ENCODE data around the gene PPWD1. TPM values are rescaled to one million over a fixed set of nuclear protein-coding genes. Genes with fewer than 3 reads are reported as not detected.
A peak's percentile ranks its signal among the peaks of the same experiment; 100 is the strongest.

The PPWD1 gene
- total RNA-seq, 4 donors from 2014 or later: 14.1 to 18.8 (median 16.6) TPM

GRCh38 chr5:65555287-65555686, 7.8 kb upstream of the PPWD1 start:
- DNase-seq (no peak), ATAC-seq (no peak)
- no peaks in the 10 kb centered on the region for H3K36me3 ChIP-seq
- H3K27ac ChIP-seq: no peak overlapping the region
- H3K4me3 ChIP-seq: no peak overlapping the region
- TF ChIP-seq CTCF (IDR thresholded peaks at IDR 0.05 in 4 of 5, conservative IDR thresholded peaks at IDR 0.05 in 1 of 5) (no peak), POLR2A (IDR thresholded peaks at IDR 0.05) (no peak)
- no peaks in the 10 kb centered on the region for H3K9me3 ChIP-seq
- intact Hi-C loops (cut with DNase I; ENCODE audit: low total_unique reads): no loop called here
- H3K27me3 ChIP-seq: no peaks in the 10 kb centered on the region
- in situ Hi-C loops (cut with MboI; ENCODE audit: low sequenced_read_pairs in 4 of 4): no loop called here
- no peaks in the 10 kb centered on the region for H3K4me1 ChIP-seq

GRCh38 chr5:65556181-65556580, 6.9 kb upstream of the PPWD1 start:
- H3K4me1 ChIP-seq: no peaks in the 10 kb centered on the region
- no peaks in the 10 kb centered on the region for H3K36me3 ChIP-seq
- ATAC-seq (no peak), DNase-seq (no peak)
- H3K27me3 ChIP-seq: no peaks in the 10 kb centered on the region
- H3K4me3 ChIP-seq: no peak overlapping the region
- intact Hi-C loops (cut with DNase I; ENCODE audit: low total_unique reads): no loop called here
- TF ChIP-seq CTCF (IDR thresholded peaks at IDR 0.05 in 4 of 5, conservative IDR thresholded peaks at IDR 0.05 in 1 of 5): no peak
- no peak for TF ChIP-seq POLR2A (IDR thresholded peaks at IDR 0.05)
- H3K27ac ChIP-seq: no peak overlapping the region
- H3K9me3 ChIP-seq: no peaks in the 10 kb centered on the region
- in situ Hi-C loops (cut with MboI; ENCODE audit: low sequenced_read_pairs in 4 of 4): no loop called here

- ATAC-seq: no peak
- DNase-seq: no peak
These were observed 6.4 kb upstream of the PPWD1 start for GRCh38 chr5:65556718-65557117.

GRCh38 chr5:65563777-65564176, 681 bp downstream of the PPWD1 start:
- Histone ChIP-seq H3K9me3 (no peaks in the 10 kb centered on the region), H3K27me3 (no peaks in the 10 kb centered on the region), H3K36me3 (peaks cover 0 to 7% of the 10 kb centered on the region in 2 donors), H3K4me1 (peaks cover 22 to 24% of the 10 kb centered on the region in 2 donors), H3K4me3 (peak overlapping the region; percentile 65 to 90 (median 80)), H3K27ac (peak overlapping the region; percentile 76 to 85 (median 82))
- DNase-seq (no peak), ATAC-seq (no peak)
- intact Hi-C loops (cut with DNase I; ENCODE audit: low total_unique reads) (loop anchor here (1.0 to 2.0 kb wide), 4 partner anchors 61 to 795 kb away; partner anchors contain the start of genes CWC27, SREK1IP1 and TRIM23), in situ Hi-C loops (cut with MboI; ENCODE audit: low sequenced_read_pairs in 4 of 4) (no loop called here)
- TF ChIP-seq POLR2A (IDR thresholded peaks at IDR 0.05) (no peak), CTCF (IDR thresholded peaks at IDR 0.05 in 4 of 5, conservative IDR thresholded peaks at IDR 0.05 in 1 of 5) (no peak)

More at GRCh38 chr5:65556718-65557117, 6.4 kb upstream of the PPWD1 start:
- no peak overlapping the region for H3K4me3 ChIP-seq
- H3K27me3 ChIP-seq: no peaks in the 10 kb centered on the region
- no peak for TF ChIP-seq POLR2A (IDR thresholded peaks at IDR 0.05)
- no peak for TF ChIP-seq CTCF (IDR thresholded peaks at IDR 0.05 in 4 of 5, conservative IDR thresholded peaks at IDR 0.05 in 1 of 5)
- in situ Hi-C loops (cut with MboI; ENCODE audit: low sequenced_read_pairs in 4 of 4): no loop called here
- intact Hi-C loops (cut with DNase I; ENCODE audit: low total_unique reads): no loop called here
- H3K4me1 ChIP-seq: no peaks in the 10 kb centered on the region
- H3K36me3 ChIP-seq: no peaks in the 10 kb centered on the region
- no peaks in the 10 kb centered on the region for H3K9me3 ChIP-seq
- H3K27ac ChIP-seq: no peak overlapping the region

GRCh38 chr5:65566505-65566904, 3.4 kb downstream of the PPWD1 start:
- Histone ChIP-seq H3K4me1 (peaks cover 22 to 24% of the 10 kb centered on the region in 2 donors), H3K36me3 (peaks cover 0 to 20% of the 10 kb centered on the region in 2 donors), H3K4me3 (no peak overlapping the region), H3K27ac (no peak overlapping the region), H3K27me3 (no peaks in the 10 kb centered on the region), H3K9me3 (no peaks in the 10 kb centered on the region)
- DNase-seq (no peak), ATAC-seq (no peak)
- intact Hi-C loops (cut with DNase I; ENCODE audit: low total_unique reads): no loop called here
- in situ Hi-C loops (cut with MboI; ENCODE audit: low sequenced_read_pairs in 4 of 4): no loop called here
- TF ChIP-seq CTCF (IDR thresholded peaks at IDR 0.05 in 4 of 5, conservative IDR thresholded peaks at IDR 0.05 in 1 of 5) (no peak), POLR2A (IDR thresholded peaks at IDR 0.05) (no peak)

Data from gastrocnemius medialis (tissue), 4 donors.